DMS 273 treated with DMSO at 0.1 percent for 48 hours (cell line): ENCODE data around the gene TTLL9.

Experiments
- DNase-seq: peaks from one replicate; lab custom pipeline; 2025; lab: John Stamatoyannopoulos, UW

Gene TTLL9

DNA sequence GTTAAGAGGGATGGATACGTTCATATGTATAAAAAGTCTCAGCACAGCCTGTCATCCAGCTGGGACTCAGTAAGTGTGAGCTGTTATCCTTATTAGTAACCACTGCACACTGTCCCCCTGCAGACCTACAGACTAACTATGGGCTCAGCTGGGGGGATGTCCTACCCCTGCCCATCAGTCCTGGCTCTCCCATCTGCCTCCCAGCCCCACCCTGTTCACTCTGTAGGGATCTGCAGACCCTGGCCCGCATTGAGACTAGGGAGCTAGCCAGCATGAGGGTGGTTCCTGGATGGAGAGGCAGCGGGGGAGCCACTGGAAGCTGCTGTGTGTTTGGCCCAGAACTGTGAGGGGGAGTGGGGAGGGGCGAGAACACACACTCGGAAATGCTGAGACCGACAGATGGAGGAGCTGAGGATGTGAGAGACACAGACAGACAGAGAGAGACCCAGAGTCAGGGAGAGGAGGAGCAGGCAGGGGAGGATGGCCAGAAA lies 114.6 kb downstream of the TTLL9 start:
- DNase-seq, result peak; percentile 69

DNA sequence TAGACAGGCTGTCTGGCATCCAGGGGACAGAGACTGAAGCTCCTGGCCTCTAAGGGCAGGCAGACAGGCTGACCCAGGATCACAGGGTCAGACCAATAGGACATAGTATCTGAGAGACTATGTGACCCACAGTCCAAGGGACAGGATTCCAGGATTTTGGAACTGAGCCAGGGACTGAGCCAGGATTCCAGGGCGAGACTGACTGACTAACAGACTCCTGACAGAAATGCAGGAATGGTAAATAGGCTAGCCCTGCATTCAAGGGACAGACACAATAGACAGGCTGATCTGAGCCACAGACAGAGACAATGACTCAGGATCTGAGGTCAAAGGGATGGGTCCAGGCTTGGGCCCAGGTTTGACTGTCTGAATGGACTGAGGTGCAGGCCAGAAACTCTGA lies 117.3 kb downstream of the TTLL9 start:
- DNase-seq, result no peak

DNA sequence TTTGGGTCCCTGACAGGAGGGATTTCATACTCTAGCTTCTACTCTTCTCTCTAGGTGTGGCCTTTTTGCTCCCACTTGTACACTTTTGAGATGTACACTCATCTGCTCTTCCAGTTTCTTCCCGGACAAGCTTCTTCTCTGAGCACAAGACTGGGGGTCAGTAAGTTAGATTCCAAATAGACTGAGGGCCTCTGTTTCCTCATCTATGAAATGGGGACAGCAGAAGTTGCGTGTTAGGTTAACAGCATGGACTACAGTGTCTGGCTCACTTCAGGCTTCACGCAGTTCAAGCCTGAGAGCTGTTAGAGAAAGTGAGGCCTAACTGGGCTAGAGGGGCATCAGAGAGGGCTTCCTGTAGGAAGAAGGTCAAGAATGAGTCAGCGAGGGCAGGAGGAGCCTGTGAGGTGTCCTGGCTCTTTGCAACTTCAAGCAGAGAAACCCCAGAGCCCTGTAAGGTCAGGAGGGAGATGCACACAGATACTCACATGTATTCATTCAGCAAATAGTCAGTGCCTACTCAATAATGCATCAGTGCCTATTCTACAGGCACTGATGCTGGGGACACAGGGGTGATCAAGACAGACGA lies 118.1 kb downstream of the TTLL9 start:
- no peak for DNase-seq

DNA sequence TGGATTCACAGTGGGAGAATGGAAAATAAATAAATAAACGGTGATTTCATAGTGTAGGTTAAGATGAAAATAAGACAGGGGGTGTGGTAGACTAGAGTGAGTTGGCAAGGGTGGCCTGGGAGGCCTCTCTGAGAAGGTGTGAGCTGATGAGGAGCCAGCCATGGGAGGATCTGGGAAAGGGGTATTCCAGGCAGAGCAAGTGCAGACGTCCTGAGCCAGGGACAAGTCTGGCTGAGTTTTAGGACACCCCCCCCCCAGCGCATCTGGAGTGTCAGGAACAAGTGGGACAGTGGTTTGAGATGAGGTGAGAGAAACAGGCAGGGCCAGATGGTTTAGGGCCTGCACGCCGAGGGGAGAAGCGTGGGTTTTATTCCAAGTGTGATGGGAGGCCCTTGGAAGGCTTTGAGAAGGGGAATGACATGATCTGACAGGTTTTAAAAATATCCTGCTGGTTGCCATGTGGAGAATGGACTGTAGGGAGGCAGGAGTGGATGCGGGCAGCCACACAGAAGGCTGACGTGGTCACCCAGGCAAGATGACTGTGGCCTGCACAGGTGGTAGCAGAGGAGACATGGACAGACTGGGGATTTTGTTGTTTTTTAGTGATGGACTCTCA lies 118.7 kb downstream of the TTLL9 start:
- DNase-seq, result peak; percentile 45

DNA sequence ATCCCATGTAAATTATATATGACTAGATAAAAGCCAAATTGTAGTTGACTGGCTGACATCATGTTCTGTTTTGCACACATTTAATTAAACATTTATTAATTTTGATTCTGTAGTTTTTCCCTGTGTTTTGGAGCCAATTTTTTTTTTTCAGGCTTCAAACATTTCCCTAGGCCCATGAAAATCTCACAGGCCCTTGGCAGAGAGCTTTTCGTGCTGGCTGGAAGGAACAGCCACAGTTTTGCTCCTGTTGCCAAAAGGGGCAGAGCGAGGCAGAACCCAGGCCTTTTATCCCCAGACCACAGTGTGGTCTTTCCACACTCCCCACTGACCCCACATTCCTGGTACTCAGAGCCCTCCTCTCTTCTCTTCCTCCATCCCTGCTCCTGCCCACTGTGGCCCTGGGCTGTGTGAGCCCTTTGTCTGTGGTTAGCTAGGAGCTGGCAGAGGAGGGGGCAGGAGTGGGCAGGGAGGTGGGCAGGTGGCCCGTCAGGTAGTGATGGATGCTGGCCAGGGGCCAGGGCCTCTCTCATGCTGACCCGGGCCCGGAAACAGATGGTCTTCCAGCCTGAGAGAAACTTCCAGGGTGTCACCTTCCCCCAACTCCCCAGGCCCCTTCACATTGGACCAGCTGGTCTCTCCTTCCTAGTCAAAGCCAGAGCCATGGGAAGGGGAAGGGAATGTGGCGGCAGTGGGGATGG lies 120.4 kb downstream of the TTLL9 start:
- peak; percentile 79 for DNase-seq

- peak; percentile 66 for DNase-seq
Observed at GRCh38 chr20:31991339-31991705, 120.9 kb downstream of the TTLL9 start.

GRCh38 chr20:31992086-31992485 lies 121.7 kb downstream of the TTLL9 start:
- DNase-seq, result no peak
